Smooth muscle cell (in vitro differentiated cells): ENCODE measurements around the gene SMIM15. TPM values are rescaled to one million over a fixed set of nuclear protein-coding genes. Genes with fewer than 3 reads are reported as not detected.
A peak's percentile ranks its signal among the peaks of the same experiment; 100 is the strongest.

ENCODE experiments used
- DNase-seq: peaks from one replicate; lab custom pipeline; 2025; ENCODE audit not compliant: unreplicated experiment; lab: John Stamatoyannopoulos, UW
- H2AFZ ChIP-seq: fragments of 200-600 bp; sonication (generic); 2 replicates; pipeline ENCODE4 v1.6.0; 2016; ENCODE audit warnings: antibody characterized with exemption, low read depth, mild to moderate bottlenecking
- H3F3A ChIP-seq: fragments of 200-600 bp; sonication (generic); 2 replicates; pipeline ENCODE4 v1.6.0; 2017; ENCODE audit warnings: antibody characterized with exemption, low read depth
- H3K27ac ChIP-seq: fragments of 200-600 bp; sonication (generic); 2 replicates; pipeline ENCODE4 v1.5.1; 2016; ENCODE audit warnings: low read depth, mild to moderate bottlenecking
- H3K27me3 ChIP-seq: fragments of 200-600 bp; sonication (generic); 2 replicates; pipeline ENCODE4 v1.6.1; 2016; ENCODE audit warnings: low read depth, mild to moderate bottlenecking
- H3K36me3 ChIP-seq: fragments of 200-600 bp; sonication (generic); 2 replicates; pipeline ENCODE4 v1.5.1; 2016; ENCODE audit warnings: low read depth
- H3K4me1 ChIP-seq: fragments of 200-600 bp; sonication (generic); 2 replicates; pipeline ENCODE4 v1.5.1; 2016; ENCODE audit warnings: low read depth
- H3K4me2 ChIP-seq: fragments of 200-600 bp; sonication (generic); 2 replicates; pipeline ENCODE4 v1.6.0; 2016; ENCODE audit warnings: mild to moderate bottlenecking
- H3K4me3 ChIP-seq: fragments of 200-600 bp; sonication (generic); 2 replicates; pipeline ENCODE4 v1.5.1; 2016; ENCODE audit warnings: mild to moderate bottlenecking
- H3K79me2 ChIP-seq: fragments of 200-600 bp; sonication (generic); 2 replicates; pipeline ENCODE4 v1.6.0; 2016; ENCODE audit warnings: low read depth, mild to moderate bottlenecking
- H3K9ac ChIP-seq: fragments of 200-600 bp; sonication (generic); 2 replicates; pipeline ENCODE4 v1.6.0; 2016; ENCODE audit warnings: low read depth
- H3K9me3 ChIP-seq: fragments of 200-600 bp; sonication (generic); replicated peaks from 2 replicates; pipeline ENCODE4 v1.5.1; 2016; ENCODE audit warnings: low read depth
- H4K20me1 ChIP-seq: fragments of 200-600 bp; sonication (generic); 2 replicates; pipeline ENCODE4 v1.6.0; 2016; ENCODE audit warnings: low read depth
- WGBS: methylation state at CpG from one replicate; pipeline ENCODE4 v1.1.7; 2016; ENCODE audit warnings: low lambda C conversion rate; 5-methylcytosine and 5-hydroxymethylcytosine counted together
- polyA plus RNA-seq: library from polyadenylated mRNA; unstranded; fragments of >200 nt; fragmentation: Nextera tagmentation; extraction: Ambion mirVana; gene quantifications from 2 replicates; pipeline ENCODE4 v1.2.1, GENCODE V29; 2016
- total RNA-seq: library from RNA; depleted of rRNA; stranded (reverse); fragments of >200 nt; gene quantifications from 2 replicates; pipeline ENCODE4 v1.2.3, GENCODE V29; 2014
- TF ChIP-seq, protein P1 (sequence below): fragments of 200-600 bp; sonication (generic); IDR thresholded peaks from 2 replicates; pipeline ENCODE4 v1.5.1; 2017; ENCODE audit warnings: borderline replicate concordance, mild to moderate bottlenecking, antibody characterized with exemption; ENCODE audit not compliant: insufficient read depth, poor library complexity, severe bottlenecking

The SMIM15 gene
- total and polyA plus RNA-seq, 2 experiments from 2014 or later, result 51.4 to 52.2 TPM

DNA sequence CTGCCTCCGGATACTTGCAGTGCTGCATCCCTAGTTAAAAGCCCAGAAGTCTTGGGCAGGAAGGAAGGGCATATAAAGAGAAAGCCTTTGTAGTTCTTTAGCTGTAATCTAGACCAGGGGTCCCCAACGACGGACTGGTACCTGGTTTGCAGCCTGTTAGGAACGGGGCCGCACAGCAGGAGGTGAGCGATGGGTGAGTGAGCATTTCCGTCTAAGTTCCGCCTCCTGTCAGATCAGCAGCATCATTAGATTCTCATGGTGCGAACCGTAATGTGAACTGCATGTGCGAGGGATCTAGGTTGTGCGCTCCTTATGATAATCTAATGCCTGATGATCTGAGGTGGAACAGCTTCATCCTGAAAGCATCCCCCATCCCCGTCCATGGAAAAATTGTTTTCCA is 1.6 kb upstream of the SMIM15 start:
- Histone ChIP-seq H3K27me3 (no peaks in the 10 kb centered on the region), H3K79me2 (peaks cover 68% of the 10 kb centered on the region), H3K4me3 (peak overlapping the region; percentile 69), H3K9ac (no peak overlapping the region), H2AFZ (no peak overlapping the region), H3K4me2 (peak overlapping the region; percentile 86), H4K20me1 (peaks cover 6% of the 10 kb centered on the region), H3K4me1 (peaks cover 24% of the 10 kb centered on the region), H3K9me3 (no peaks in the 10 kb centered on the region), H3K27ac (peak overlapping the region; percentile 81), H3F3A (no peaks in the 10 kb centered on the region), H3K36me3 (peaks cover 5% of the 10 kb centered on the region)
- TF ChIP-seq, protein P1, sequence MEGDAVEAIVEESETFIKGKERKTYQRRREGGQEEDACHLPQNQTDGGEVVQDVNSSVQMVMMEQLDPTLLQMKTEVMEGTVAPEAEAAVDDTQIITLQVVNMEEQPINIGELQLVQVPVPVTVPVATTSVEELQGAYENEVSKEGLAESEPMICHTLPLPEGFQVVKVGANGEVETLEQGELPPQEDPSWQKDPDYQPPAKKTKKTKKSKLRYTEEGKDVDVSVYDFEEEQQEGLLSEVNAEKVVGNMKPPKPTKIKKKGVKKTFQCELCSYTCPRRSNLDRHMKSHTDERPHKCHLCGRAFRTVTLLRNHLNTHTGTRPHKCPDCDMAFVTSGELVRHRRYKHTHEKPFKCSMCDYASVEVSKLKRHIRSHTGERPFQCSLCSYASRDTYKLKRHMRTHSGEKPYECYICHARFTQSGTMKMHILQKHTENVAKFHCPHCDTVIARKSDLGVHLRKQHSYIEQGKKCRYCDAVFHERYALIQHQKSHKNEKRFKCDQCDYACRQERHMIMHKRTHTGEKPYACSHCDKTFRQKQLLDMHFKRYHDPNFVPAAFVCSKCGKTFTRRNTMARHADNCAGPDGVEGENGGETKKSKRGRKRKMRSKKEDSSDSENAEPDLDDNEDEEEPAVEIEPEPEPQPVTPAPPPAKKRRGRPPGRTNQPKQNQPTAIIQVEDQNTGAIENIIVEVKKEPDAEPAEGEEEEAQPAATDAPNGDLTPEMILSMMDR, result no peak
- no peak for DNase-seq
- WGBS, result 98% methylated on average over 13 of the region's 13 CpGs

DNA sequence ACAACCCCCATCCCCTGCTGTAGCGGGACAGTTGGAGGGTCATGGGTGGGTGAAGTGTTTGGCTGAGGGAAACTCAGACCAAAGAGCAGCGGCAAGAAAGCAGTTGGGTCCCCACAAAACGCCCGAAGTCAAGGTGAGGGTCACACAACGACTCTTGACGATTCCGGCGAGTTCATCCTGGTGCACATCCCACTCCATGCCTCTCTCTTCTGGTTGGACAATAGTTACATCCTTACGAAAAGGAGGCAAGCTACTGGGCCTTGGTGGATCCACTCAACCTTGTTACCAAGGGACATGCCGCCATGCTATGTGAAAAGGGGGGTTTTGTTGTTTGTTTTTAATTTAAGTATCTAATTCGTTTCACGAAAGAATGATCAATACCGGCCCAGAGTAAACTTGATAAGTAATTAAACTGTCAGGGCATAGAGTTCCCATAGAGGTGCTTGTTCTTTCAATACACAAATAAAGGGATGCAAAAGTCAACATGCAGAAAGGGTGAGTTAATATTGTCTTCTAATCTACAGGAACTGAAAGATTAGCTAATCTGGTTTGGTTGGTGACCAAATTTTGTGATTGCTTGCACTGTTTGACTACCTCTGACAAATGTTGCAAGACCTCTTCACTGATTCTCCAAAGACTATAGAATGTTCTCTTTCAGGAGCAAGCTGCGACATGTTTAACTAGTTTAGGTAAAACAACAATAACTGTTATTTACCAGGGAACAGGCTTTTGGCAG is 732 bp upstream of the SMIM15 start:
- no peaks in the 10 kb centered on the region for H3F3A ChIP-seq
- H4K20me1 ChIP-seq, result peaks cover 6% of the 10 kb centered on the region
- H3K79me2 ChIP-seq, result peaks cover 76% of the 10 kb centered on the region
- H2AFZ ChIP-seq, result peak overlapping the region; percentile 74
- no peaks in the 10 kb centered on the region for H3K27me3 ChIP-seq
- TF ChIP-seq, protein P1, result no peak
- H3K27ac ChIP-seq, result peak overlapping the region; percentile 81
- H3K9ac ChIP-seq, result peak overlapping the region; percentile 87
- peaks cover 10% of the 10 kb centered on the region for H3K36me3 ChIP-seq
- H3K4me2 ChIP-seq, result peak overlapping the region; percentile 86
- H3K4me1 ChIP-seq, result peaks cover 24% of the 10 kb centered on the region
- no peak for DNase-seq
- WGBS, result 17% methylated on average over 14 of the region's 14 CpGs
- H3K9me3 ChIP-seq, result no peaks in the 10 kb centered on the region
- peak overlapping the region; percentile 69 for H3K4me3 ChIP-seq

DNA sequence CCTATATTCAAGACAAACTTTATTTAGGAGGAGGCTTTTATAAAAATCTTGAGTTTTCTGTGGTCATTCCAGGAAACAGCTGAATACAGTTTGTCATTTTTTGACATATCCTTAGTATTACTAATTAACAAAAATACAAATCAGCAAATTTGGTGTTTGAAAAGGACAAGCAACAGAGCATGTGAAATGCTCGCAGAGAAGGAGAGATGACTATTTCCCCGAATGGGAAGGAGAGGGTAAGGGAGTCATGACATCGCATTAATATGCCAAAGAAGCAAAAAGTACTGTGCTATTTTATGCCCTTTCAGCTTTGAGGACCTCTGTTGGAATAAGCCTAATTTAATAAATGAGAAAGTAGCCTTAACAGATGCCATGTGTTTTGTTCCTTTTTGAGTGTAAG is 1.8 kb downstream of the SMIM15 start:
- Histone ChIP-seq H3K36me3 (peaks cover 10% of the 10 kb centered on the region), H3K4me3 (peak overlapping the region; percentile 69), H2AFZ (no peak overlapping the region), H3K27me3 (no peaks in the 10 kb centered on the region), H4K20me1 (peaks cover 6% of the 10 kb centered on the region), H3K79me2 (peaks cover 68% of the 10 kb centered on the region), H3K27ac (peak overlapping the region; percentile 12), H3K9me3 (no peaks in the 10 kb centered on the region), H3K9ac (peak overlapping the region; percentile 87), H3K4me2 (peak overlapping the region; percentile 86), H3K4me1 (peaks cover 24% of the 10 kb centered on the region), H3F3A (no peaks in the 10 kb centered on the region)
- 95% methylated on average over 3 of the region's 3 CpGs for WGBS
- TF ChIP-seq, protein P1, result no peak
- no peak for DNase-seq

DNA sequence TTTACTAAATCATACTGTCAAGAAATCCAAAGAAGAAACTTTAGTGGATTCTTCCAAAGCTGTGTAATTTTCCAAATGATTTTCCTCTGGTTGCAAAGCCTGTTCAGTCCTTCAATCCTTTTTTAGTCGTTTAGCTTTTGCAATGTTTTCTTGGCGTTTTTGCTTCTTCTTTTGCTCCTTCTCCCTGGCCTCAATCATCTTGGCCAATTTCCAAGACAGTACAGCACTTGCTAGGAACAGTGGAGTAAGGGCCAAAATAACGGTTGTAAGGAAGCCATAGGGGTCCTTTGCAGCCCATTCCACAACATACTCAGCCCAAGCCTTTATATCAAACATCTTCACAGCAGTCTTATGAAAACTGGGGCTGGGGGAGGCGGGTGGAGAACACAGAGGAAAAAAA is 2.4 kb downstream of the SMIM15 start:
- no peak overlapping the region for H3K27ac ChIP-seq
- H4K20me1 ChIP-seq, result peaks cover 6% of the 10 kb centered on the region
- WGBS, result 91% methylated on average over 4 of the region's 4 CpGs
- H3F3A ChIP-seq, result no peaks in the 10 kb centered on the region
- H3K4me2 ChIP-seq, result no peak overlapping the region
- DNase-seq, result no peak
- no peak overlapping the region for H3K4me3 ChIP-seq
- no peaks in the 10 kb centered on the region for H3K9me3 ChIP-seq
- peaks cover 68% of the 10 kb centered on the region for H3K79me2 ChIP-seq
- no peak overlapping the region for H3K9ac ChIP-seq
- TF ChIP-seq, protein P1, result no peak
- no peaks in the 10 kb centered on the region for H3K27me3 ChIP-seq
- peaks cover 10% of the 10 kb centered on the region for H3K36me3 ChIP-seq
- no peak overlapping the region for H2AFZ ChIP-seq
- H3K4me1 ChIP-seq, result peaks cover 24% of the 10 kb centered on the region
